Hematopoietic multipotent progenitor cell treated with erythropoietin and hydrocortisone succinate and interleukin-3 and kit ligand, for 8 days (in vitro differentiated cells): Measurements from ENCODE around the gene GM2A.
"Not testable (repeated sequence)": the region's sequence is repeated elsewhere in the genome, so short reads cannot be mapped to it uniquely, and the experiment has no call there.

Experiments used
- DNase-seq: peaks from one replicate; pipeline ENCODE4 v3.0.0-alpha.2; 2015

GM2A gene

GRCh38 chr5:151254990-151255389 is 2.0 kb downstream of the GM2A start:
- DNase-seq: not testable (repeated sequence)

GRCh38 chr5:151255621-151256286 is 2.8 kb downstream of the GM2A start:
- DNase-seq: peak; percentile 57

GRCh38 chr5:151257731-151258181 is 4.8 kb downstream of the GM2A start:
- DNase-seq: no peak

GRCh38 chr5:151258201-151258611 is 5.2 kb downstream of the GM2A start:
- DNase-seq: no peak

- no peak for DNase-seq
Observed at GRCh38 chr5:151258816-151259215, 5.8 kb downstream of the GM2A start.

GRCh38 chr5:151259931-151260330 is 6.9 kb downstream of the GM2A start:
- DNase-seq: no peak

- DNase-seq: no peak
Observed at GRCh38 chr5:151262532-151262931, 9.5 kb downstream of the GM2A start.

- no peak for DNase-seq
Observed at GRCh38 chr5:151264113-151264512, 11.1 kb downstream of the GM2A start.

GRCh38 chr5:151267491-151268260 is 14.7 kb downstream of the GM2A start:
- no peak for DNase-seq

- DNase-seq: no peak
Observed at GRCh38 chr5:151270599-151270998, 17.6 kb downstream of the GM2A start.

GRCh38 chr5:151271336-151271735 is 18.4 kb downstream of the GM2A start:
- no peak for DNase-seq

GRCh38 chr5:151274666-151275065 is 21.7 kb downstream of the GM2A start:
- DNase-seq: no peak

GRCh38 chr5:151275803-151276202 is 22.8 kb downstream of the GM2A start:
- no peak for DNase-seq

GRCh38 chr5:151278845-151279244 is 25.9 kb downstream of the GM2A start:
- DNase-seq: no peak

- no peak for DNase-seq
Observed at GRCh38 chr5:151280443-151280842, 27.5 kb downstream of the GM2A start.

GRCh38 chr5:151281001-151281639 is 28.1 kb downstream of the GM2A start:
- DNase-seq: no peak

GRCh38 chr5:151283120-151283825 is 30.3 kb downstream of the GM2A start:
- DNase-seq: no peak

GRCh38 chr5:151284392-151284967 is 31.5 kb downstream of the GM2A start:
- DNase-seq: peak; percentile 21

GRCh38 chr5:151285683-151286082 is 32.7 kb downstream of the GM2A start:
- no peak for DNase-seq

- DNase-seq: no peak
Observed at GRCh38 chr5:151286246-151286645, 33.3 kb downstream of the GM2A start.

GRCh38 chr5:151288180-151288579 is 35.2 kb downstream of the GM2A start:
- DNase-seq: peak; percentile 5

GRCh38 chr5:151293624-151294023 is 40.6 kb downstream of the GM2A start:
- DNase-seq: no peak

- no peak for DNase-seq
Observed at GRCh38 chr5:151295138-151295537, 42.2 kb downstream of the GM2A start.
